ENCODE results near the gene PAFAH1B1. TPM values are rescaled to one million over a fixed set of nuclear protein-coding genes. Genes with fewer than 3 reads are reported as not detected.

Gene PAFAH1B1
- total RNA-seq, 1 donor from 2014 or later, result 130 TPM

- DNase-seq (ENCODE audit: low read depth, low spot score), result no peak
- Mint-ChIP-seq H3K27ac (ENCODE audit: unreplicated experiment) (no peak overlapping the region), H3K9me3 (no peaks in the 10 kb centered on the region), H3K4me1 (no peaks in the 10 kb centered on the region), H3K27me3 (ENCODE audit: low read depth) (peaks cover 3% of the 10 kb centered on the region), H3K4me3 (no peak overlapping the region), H3K36me3 (ENCODE audit: low read depth) (no peaks in the 10 kb centered on the region)
- no peak for TF ChIP-seq CTCF (conservative IDR thresholded peaks at IDR 0.05)
Observed at GRCh38 chr17:2693561-2694380, 100.3 kb downstream of the PAFAH1B1 start.

GRCh38 chr17:2694381-2695242 is 101.2 kb downstream of the PAFAH1B1 start:
- no peaks in the 10 kb centered on the region for H3K36me3 Mint-ChIP-seq (ENCODE audit: low read depth)
- no peak overlapping the region for H3K27ac Mint-ChIP-seq (ENCODE audit: unreplicated experiment)
- H3K9me3 Mint-ChIP-seq, result no peaks in the 10 kb centered on the region
- TF ChIP-seq CTCF (conservative IDR thresholded peaks at IDR 0.05), result no peak
- H3K4me3 Mint-ChIP-seq, result no peak overlapping the region
- H3K27me3 Mint-ChIP-seq (ENCODE audit: low read depth), result no peaks in the 10 kb centered on the region
- no peaks in the 10 kb centered on the region for H3K4me1 Mint-ChIP-seq
- DNase-seq (ENCODE audit: low read depth, low spot score), result no peak

DNA sequence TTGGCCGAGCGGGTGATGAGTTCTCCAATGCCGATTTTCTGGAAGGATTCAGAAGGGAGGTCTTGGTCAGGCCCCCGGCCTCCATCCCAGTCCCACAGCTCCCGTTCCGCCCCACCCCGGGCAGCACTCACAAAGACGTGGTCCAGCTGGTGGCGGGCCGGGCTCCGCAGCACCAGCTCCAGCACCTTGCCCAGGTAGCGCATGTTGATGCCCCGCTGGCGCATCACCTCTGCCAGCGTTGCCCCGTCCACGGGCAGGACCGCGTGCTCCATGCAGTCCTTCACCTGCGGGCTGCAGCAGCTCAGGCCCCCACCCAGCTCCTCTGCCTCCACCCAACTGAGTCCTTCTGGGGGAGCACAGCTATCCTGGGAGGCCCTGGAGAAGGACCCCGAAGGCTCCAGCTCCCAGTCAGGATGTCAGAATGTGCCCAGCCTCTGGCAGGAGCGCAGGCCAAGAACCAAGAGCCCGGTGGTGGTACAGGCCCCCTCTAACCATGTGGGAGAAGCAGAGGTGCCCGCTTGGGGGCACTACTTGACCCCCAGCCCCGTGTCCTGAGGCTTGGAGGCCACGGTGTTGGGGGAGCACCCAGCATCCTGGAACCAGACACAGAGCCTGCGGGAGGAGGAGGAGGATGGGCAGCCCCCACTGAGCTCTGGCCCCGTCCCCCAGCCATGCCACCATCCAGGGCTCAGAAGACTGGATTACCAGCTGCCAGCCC is 101.9 kb downstream of the PAFAH1B1 start:
- Mint-ChIP-seq H3K27me3 (ENCODE audit: low read depth) (no peaks in the 10 kb centered on the region), H3K4me3 (no peak overlapping the region), H3K9me3 (no peaks in the 10 kb centered on the region), H3K27ac (ENCODE audit: unreplicated experiment) (no peak overlapping the region), H3K36me3 (ENCODE audit: low read depth) (no peaks in the 10 kb centered on the region), H3K4me1 (no peaks in the 10 kb centered on the region)
- no peak for TF ChIP-seq CTCF (conservative IDR thresholded peaks at IDR 0.05)
- DNase-seq (ENCODE audit: low read depth, low spot score), result no peak

- H3K4me1 Mint-ChIP-seq, result no peaks in the 10 kb centered on the region
- DNase-seq (ENCODE audit: low read depth, low spot score), result no peak
- no peaks in the 10 kb centered on the region for H3K36me3 Mint-ChIP-seq (ENCODE audit: low read depth)
- no peak for TF ChIP-seq CTCF (conservative IDR thresholded peaks at IDR 0.05)
- no peak overlapping the region for H3K4me3 Mint-ChIP-seq
- H3K27me3 Mint-ChIP-seq (ENCODE audit: low read depth), result no peaks in the 10 kb centered on the region
- no peaks in the 10 kb centered on the region for H3K9me3 Mint-ChIP-seq
- H3K27ac Mint-ChIP-seq (ENCODE audit: unreplicated experiment), result no peak overlapping the region
Observed at GRCh38 chr17:2695961-2696760, 102.7 kb downstream of the PAFAH1B1 start.

Data from neural crest cell (in vitro differentiated cells).